ENCODE data around the gene KLF4. TPM values are rescaled to one million over a fixed set of nuclear protein-coding genes. Genes with fewer than 3 reads are reported as not detected.

KLF4 gene
- total RNA-seq, 4 donors from 2014 or later: 43.6 to 72.0 (median 52.3) TPM

DNA sequence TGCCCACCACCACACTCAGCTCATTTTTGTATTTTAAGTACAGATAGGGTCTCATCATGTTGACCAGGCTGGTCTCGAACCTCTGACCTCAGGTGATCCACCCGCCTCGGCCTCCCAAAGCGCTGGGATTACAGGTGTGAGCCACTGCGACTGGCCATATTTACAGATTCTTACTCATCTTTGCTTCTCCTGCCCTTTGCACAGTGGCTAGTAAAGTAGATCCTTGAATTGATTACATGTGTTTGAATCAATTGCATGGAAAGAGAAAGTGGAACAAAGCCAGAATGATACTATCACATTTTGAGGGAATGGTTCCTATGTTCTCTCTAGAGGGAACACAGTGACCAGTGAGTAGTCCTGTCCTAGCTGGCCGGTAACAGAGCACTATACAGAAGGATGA lies 15.4 kb downstream of the KLF4 start:
- H3K27ac ChIP-seq: no peak overlapping the region
- no peak for TF ChIP-seq POLR2AphosphoS5 (IDR thresholded peaks at IDR 0.05)
- no peak for TF ChIP-seq POLR2A (IDR thresholded peaks at IDR 0.05)
- TF ChIP-seq, protein P1, sequence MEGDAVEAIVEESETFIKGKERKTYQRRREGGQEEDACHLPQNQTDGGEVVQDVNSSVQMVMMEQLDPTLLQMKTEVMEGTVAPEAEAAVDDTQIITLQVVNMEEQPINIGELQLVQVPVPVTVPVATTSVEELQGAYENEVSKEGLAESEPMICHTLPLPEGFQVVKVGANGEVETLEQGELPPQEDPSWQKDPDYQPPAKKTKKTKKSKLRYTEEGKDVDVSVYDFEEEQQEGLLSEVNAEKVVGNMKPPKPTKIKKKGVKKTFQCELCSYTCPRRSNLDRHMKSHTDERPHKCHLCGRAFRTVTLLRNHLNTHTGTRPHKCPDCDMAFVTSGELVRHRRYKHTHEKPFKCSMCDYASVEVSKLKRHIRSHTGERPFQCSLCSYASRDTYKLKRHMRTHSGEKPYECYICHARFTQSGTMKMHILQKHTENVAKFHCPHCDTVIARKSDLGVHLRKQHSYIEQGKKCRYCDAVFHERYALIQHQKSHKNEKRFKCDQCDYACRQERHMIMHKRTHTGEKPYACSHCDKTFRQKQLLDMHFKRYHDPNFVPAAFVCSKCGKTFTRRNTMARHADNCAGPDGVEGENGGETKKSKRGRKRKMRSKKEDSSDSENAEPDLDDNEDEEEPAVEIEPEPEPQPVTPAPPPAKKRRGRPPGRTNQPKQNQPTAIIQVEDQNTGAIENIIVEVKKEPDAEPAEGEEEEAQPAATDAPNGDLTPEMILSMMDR (IDR thresholded peaks at IDR 0.05): no peak
- TF ChIP-seq EP300 (IDR thresholded peaks at IDR 0.05): no peak
- H3K9me3 ChIP-seq: no peaks in the 10 kb centered on the region
- no peak overlapping the region for H3K4me3 ChIP-seq
- no peak for ATAC-seq
- H3K27me3 ChIP-seq: no peaks in the 10 kb centered on the region
- H3K36me3 ChIP-seq: no peaks in the 10 kb centered on the region
- 97 to 100% methylated on average over 1 to 5 of the region's 6 CpGs for WGBS, 2 donors (ENCODE audit: low coverage in 1 of 2)
- no peaks in the 10 kb centered on the region for H3K4me1 ChIP-seq

DNA sequence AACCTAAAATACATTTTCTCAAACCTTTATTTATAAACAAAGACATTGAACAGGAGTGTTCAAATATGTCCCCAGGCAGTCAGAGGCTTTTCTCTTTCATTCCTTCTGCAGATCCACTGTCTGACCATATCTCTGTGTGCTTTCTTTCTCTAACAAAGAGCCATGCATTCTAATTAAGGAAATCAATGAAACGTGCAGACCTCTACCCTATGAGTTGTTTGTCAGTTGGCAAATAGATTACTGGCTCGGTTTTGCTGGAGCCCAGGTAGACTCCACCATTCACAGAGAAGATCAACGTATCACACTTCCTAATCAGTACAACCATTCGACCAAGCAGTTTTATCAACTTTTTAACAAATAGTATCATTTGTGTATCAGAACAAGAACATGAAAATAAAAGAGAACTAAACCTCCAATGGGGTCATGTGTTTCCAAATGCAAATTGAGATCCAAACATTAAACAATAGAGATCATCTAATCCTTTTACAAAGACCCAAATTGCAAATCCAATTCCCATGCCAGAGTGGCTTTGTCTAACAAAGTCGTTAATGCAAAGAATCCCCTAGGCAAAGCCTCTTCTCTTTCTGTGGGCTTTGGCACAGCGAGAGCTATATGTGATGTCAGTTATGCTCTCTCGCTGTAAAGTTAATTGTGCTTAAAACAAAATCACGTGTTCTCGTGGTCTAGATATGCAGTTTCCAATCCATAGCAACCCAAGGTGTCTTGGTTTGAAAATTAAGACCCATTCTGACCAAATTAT lies 16.8 kb downstream of the KLF4 start:
- Histone ChIP-seq H3K4me1 (no peaks in the 10 kb centered on the region), H3K27me3 (no peaks in the 10 kb centered on the region), H3K4me3 (no peak overlapping the region), H3K27ac (no peak overlapping the region), H3K36me3 (no peaks in the 10 kb centered on the region), H3K9me3 (no peaks in the 10 kb centered on the region)
- no peak for ATAC-seq
- 60 to 68% methylated on average over 8 to 9 of the region's 9 CpGs for WGBS, 2 donors (ENCODE audit: low coverage in 1 of 2)
- TF ChIP-seq, protein P1 (IDR thresholded peaks at IDR 0.05): no peak
- no peak for TF ChIP-seq POLR2A (IDR thresholded peaks at IDR 0.05)
- TF ChIP-seq POLR2AphosphoS5 (IDR thresholded peaks at IDR 0.05): no peak
- TF ChIP-seq EP300 (IDR thresholded peaks at IDR 0.05): no peak

DNA sequence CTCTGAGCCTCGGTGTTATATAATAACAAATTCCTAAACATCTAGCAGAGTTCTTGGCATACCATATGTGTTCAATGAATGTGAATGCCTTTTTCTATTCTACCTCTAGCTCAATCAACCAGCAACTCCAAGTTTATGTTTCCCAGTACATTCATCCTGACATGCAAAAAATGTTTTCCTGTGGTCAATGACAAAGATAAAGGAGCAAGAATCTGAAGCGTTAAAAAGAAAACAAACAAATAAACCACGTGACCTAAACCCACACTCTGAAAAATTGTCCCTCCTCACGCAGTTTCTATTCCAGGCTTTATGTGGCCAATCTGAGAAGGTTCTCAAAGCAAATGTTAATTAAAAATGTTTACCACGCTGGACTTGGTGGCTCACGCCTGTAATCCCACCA lies 18.0 kb downstream of the KLF4 start:
- TF ChIP-seq EP300 (IDR thresholded peaks at IDR 0.05) (no peak), POLR2AphosphoS5 (IDR thresholded peaks at IDR 0.05) (no peak), POLR2A (IDR thresholded peaks at IDR 0.05) (no peak)
- TF ChIP-seq, protein P1 (IDR thresholded peaks at IDR 0.05): no peak
- H3K36me3 ChIP-seq: no peaks in the 10 kb centered on the region
- no peaks in the 10 kb centered on the region for H3K27me3 ChIP-seq
- no peak overlapping the region for H3K4me3 ChIP-seq
- no peaks in the 10 kb centered on the region for H3K4me1 ChIP-seq
- no peak for ATAC-seq
- 42 to 89% methylated on average over 2 to 5 of the region's 6 CpGs for WGBS, 2 donors (ENCODE audit: low coverage in 1 of 2)
- no peak overlapping the region for H3K27ac ChIP-seq
- H3K9me3 ChIP-seq: no peaks in the 10 kb centered on the region

DNA sequence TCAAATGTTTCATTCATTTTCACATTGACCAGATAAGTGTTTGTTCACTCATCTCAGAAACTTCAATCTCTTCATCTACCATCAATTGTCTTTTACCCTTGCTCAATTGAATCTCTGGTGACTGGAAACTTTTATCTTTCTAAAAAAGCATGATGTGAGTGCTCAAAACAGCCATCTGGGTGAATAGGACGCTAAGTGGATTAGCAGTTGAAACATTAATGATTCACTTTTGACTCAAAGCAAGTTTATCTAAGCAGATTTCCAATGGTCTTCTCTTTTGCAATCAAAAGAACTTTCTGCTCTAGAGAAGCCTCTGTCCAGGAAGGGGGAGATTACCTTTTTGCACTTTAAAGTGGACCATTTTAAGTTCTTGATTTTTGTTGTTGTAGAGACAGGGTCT lies 22.2 kb downstream of the KLF4 start:
- 92 to 100% methylated on average over 1 of the region's 1 CpG for WGBS, 2 donors (ENCODE audit: low coverage in 1 of 2)

More for the DNA sequence above, 22.2 kb downstream of the KLF4 start:
- H3K4me1 ChIP-seq: peaks cover 0 to 16% (median 11%) of the 10 kb centered on the region in 3 donors
- H3K27me3 ChIP-seq: no peaks in the 10 kb centered on the region
- no peak for ATAC-seq
- no peak overlapping the region for H3K27ac ChIP-seq
- H3K9me3 ChIP-seq: no peaks in the 10 kb centered on the region
- TF ChIP-seq, protein P1 (IDR thresholded peaks at IDR 0.05): no peak
- TF ChIP-seq POLR2A (IDR thresholded peaks at IDR 0.05) (no peak), POLR2AphosphoS5 (IDR thresholded peaks at IDR 0.05) (no peak), EP300 (IDR thresholded peaks at IDR 0.05) (no peak)
- H3K36me3 ChIP-seq: no peaks in the 10 kb centered on the region
- H3K4me3 ChIP-seq: no peak overlapping the region

All from gastroesophageal sphincter (tissue), 4 donors.